DMS114 treated with DMSO at 0.1 percent for 48 hours (cell line): ENCODE data around the gene PI4KA.
"Not testable (repeated sequence)": the region's sequence is repeated elsewhere in the genome, so short reads cannot be mapped to it uniquely, and the experiment has no call there.

Experiments
- DNase-seq: peaks from one replicate; lab custom pipeline; 2025; ENCODE audit not compliant: unreplicated experiment; lab: John Stamatoyannopoulos, UW

The PI4KA gene

DNA sequence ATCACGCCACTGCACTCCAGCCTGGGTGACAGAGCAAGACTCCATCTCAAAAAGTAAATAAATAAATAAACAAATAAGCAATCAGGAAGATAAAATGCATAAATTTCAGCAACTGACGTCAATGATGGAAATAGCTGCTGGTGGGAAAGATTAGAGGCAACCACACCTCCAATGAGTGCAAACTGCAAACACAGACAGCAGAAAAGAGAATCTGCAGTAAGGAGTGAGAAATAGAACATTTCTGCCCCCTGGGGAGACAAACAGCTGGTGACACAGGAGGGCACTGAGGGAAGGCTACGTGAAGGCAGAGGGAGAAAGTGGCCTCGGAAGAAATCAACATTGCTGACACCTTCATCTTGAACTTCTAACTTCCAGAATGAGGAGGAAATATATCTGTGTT, 6.5 kb downstream of the PI4KA start:
- DNase-seq, result no peak

DNA sequence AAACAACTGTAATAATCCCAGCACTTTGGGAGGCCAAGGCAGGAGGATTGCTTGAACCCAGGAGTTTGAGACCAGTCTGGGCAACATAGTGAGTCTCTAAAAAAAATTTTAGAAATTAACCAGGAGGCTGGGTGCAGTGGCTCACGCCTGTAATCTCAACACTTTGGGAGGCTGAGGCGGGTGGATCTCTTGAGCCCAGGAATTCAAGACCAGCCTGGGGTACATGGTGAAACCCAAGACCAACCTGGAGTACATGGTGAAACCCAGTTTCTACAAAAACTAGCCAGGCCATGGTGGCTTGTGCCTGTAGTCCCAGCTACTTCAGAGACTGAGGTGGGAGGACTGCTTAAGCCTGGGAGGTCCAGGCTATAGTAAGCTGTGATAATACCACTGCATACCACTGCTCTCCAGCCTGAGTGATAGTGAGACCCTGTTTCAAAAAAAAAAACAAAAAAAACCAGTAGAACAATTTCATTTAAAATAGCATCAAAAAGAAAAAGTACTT, 11.2 kb downstream of the PI4KA start:
- DNase-seq, result no peak

DNA sequence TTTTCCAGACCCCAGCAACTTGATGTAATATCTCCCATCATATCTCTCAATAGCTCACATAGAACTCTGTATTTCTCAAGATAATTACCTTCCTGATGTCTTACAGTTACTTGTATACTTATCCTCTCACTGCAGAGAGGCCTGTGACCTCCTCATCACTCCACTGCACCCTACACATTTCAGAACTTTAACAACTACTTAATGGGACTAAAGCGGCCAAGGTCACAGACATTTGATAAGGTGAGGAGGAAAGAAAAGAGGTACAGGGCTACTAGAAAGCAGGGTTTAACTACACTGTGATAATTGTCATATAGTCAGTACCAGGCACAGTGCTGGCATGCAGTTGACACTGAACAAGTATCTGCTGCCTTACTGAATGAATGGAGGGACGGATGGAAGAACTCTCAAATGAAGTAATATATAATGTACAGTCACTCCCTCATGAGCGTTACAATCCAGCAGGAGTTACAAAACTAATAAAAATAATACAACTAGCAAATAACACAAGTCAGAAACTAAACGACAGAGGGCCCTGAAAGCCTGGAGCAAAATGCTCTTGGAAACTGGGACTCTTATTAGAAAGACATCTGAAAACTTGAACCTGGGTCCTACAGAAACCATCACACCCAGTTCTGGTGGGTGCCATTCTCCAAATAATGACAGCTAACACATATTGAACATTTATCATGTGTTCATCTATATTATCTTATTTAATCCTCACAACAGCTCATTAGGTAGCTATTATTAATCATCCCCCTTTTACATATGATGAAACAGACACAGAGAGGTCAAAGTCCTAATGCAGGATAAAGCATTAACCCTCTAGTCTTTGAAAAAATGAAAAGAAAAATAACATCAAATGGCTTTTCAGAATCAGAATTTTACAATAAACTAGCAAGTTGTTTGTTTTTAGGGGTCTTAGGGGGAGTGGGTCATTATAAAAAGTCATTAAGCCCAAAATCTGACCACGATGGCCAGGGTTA, 14.3 kb downstream of the PI4KA start:
- no peak for DNase-seq

DNA sequence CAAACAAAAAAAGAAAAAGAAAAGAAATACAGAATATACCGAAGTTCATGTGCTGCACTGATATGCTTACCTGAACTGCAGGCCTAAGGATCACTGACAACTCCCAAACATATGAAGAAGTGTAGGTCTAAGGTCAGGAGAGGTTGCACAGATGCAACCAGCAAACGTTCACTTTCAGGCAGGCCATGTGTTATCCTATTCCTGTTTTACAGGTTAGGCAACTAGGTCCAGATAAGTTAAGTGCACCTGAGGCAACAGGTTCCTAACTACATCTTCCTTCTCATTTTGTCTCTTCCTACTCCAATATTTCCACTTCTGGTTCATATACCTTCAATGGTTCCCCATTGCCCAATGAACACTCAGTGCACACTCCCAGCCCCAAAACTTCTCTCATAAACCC, 15.1 kb downstream of the PI4KA start:
- DNase-seq, result no peak

DNA sequence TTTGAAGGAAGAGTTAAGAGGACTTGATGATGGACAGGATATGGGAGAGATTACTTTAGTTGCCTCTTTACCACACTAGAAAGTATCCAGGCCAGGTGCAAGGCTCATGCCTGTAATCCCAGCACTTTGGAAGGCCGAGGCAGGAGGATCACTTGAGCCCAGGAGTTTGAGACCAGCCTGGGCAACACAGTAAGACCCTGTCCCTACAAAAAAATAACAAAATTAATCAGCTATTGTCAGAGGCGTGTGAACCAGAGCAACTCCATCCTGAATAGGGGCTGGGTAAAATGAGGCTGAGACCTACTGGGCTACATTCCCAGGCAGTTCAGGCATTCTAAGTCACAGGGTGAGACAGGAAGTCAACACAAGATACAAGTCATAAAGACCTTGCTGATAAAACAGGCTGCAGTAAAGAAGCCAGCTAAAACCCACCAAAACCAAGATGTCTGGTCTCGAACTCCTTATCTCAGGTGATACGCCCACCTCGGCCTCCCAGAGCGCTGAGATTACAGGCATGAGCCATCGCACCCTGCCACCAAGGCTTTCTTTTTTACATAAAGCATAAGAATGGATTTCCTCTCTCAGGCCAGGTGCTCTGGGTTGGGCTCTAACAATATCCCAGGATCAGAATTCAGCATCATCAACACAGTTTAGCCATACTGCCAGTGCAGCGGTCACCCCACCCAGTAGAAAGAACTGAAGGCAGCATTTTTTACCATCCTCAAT, 17.8 kb downstream of the PI4KA start:
- no peak for DNase-seq

DNA sequence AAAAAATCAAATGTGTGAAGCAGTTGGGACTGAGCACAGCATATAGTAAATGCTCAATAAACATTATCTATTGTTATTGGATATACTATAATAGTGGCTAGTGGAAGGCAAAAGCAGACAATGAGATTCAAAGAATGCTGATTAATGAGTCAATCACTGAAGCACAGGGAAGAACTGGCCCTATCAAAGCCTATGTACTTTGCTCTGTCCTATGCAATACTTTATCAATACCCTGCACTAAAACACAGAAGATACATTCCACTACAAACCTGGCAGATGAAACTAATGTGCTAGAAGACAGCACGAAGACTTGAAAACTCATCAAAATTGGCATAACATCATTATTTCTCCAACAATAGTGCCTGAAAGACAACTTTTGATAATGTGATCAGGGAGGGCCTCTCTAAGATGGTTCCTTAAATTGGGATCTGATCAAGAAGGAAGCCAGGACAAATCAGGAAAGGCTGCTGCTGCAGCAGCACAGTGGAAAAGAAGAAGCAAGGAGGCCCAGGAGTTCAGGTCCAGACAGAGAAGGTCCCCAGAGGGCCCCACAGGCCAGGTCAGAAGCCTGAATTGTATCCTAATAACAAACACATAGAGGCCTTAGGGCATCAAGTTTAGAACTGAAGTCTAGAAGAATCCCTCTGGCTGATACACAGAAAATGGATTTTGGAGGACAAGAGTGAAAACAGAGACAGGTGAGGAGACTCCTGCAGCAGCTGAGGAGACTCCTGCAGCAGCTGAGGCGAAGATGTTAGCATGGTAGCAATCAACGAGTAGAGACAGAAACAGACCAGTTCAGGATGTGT, 18.6 kb downstream of the PI4KA start:
- DNase-seq, result no peak

DNA sequence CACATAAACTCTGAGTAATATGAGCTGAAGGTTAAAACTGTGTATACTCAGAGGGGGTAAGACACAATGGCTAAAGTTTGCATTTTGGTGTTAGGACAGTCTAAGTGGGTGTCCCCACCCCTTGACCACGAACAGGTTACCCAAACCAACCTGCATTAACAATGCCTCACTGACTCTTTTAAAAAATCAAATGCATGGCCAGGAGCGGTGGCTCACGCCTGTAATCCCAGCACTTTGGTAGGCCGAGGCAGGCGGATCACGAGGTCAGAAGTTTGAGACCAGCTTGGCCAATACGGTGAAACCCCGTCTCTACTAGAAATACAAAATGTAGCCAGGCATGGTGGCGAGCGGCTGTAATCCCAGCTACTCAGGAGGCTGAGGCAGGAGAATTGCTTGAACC, 19.3 kb downstream of the PI4KA start:
- DNase-seq, result not testable (repeated sequence)

DNA sequence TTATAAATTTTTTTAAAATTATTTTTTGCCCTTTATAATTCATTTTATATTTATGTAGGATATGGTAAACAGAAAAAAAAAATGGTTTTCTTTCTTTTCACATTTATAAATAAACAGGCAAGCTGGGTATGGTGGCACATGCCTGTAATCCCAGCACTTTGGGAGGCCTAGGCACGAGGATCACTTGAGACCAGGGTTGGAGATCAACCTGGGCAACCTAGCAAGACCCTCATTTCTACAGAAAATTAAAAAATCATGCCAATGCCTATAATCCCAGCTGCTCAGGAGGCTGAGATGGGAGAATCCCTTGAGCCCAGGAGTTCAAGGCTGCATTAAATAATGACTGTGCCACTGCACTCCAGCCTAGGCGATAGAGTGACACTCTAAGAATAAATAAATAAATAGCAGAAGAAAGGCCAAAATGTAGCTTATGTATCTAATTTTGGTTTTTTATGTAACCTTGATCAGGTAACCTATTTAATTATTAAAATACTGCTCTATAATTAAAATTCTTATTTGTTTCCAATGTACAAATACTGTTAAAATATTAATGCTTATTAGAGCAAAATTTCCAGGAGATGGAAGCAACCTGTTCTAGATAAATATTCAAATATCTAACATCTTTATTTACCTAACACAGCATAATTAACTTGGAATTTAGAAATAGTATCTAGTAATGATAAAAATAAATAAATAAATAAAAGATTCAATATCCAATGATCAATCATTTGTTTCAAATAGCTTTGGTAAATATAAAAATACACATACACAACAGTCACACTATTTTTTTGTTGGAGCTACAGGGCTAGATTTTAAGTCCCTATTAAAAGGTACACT, 21.4 kb downstream of the PI4KA start:
- no peak for DNase-seq

DNA sequence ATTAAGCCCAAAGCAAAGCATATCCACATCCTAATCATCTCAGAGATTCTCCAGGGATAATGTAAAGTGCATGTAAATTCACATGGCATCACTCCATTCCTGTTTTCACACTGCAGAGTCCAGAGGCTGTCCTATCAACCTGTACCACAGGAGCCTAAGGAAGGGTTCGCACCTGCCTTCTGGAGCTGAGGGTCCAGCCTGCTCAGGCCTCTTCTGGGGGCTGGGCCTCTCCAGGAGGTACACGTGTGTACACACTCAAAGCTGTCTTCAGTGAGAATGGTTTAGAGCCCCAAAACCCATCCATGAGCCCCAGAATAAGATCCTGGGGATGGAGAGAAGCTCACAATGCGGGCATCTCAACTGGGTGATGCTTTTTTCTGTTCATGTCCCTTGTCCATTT, 23.9 kb downstream of the PI4KA start:
- no peak for DNase-seq

DNA sequence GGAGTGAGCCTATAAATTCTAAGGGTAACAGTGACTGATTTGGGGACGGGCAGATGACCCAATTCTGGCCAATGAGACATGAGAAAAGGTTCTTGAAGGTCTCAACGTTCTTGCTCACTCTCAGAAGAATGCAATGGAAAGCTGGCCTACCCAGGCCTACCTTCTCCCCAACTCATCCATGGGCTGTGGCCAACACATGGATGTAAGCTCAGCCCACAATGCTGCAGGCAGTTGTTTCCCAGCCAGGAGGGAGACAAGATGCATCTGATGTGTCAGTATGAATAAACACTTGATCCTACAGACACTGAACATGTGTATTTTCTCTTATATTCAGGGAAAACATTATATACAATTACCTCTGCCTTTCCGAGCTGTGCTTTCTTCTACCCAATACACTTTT, 24.4 kb downstream of the PI4KA start:
- DNase-seq, result no peak

DNA sequence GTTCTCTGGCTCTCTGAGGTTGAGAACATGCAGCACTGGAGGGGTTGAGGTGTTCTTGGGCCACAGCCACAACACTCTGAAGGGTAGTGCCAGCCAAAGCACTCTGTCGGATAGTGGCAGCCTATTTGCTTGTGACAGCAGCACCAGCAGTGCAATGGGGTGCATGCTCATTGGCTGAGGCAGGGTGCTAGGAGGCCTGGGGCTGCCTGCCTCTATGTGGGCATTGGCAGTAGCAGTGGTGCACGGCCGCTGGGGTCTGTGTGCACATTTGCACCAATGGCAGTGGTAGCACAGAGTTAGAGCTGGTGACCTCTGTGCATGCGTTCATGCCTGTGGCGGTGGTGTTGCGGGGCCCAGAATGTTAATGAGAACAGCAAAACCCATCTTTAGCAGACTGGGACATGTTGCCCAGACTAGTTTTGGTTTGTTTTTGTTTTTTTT, 25.4 kb downstream of the PI4KA start:
- DNase-seq, result no peak

DNA sequence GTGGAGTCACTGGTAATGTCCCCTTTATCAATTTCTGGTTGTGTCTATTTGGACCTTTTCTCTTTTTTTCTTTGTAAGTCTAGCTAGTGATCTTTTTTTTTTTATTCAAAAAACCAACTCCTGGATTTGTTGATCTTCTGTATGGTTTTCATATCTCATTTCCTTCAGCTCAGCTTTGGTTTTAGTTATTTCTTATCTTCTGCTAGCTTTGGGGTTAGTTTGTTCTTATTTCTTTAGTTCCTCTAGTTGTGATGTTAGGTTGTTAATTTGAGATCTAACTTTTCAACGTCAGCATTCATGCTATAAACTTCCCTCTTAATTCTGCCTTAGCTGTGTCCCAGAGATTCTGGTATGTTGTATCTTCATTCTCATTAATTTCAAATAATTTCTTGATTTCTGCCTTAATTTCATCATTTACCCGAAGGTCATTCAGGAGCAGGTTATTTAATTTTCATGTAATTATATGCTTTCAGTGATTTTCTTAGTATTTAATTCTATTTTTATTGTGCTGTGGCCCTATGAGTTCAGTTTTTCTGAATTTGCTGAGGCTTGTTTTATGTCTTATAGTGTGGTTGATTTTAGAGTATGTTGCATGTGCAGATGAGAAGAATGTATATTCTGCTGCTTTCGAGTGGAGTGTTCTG, 29.0 kb downstream of the PI4KA start:
- DNase-seq, result no peak

DNA sequence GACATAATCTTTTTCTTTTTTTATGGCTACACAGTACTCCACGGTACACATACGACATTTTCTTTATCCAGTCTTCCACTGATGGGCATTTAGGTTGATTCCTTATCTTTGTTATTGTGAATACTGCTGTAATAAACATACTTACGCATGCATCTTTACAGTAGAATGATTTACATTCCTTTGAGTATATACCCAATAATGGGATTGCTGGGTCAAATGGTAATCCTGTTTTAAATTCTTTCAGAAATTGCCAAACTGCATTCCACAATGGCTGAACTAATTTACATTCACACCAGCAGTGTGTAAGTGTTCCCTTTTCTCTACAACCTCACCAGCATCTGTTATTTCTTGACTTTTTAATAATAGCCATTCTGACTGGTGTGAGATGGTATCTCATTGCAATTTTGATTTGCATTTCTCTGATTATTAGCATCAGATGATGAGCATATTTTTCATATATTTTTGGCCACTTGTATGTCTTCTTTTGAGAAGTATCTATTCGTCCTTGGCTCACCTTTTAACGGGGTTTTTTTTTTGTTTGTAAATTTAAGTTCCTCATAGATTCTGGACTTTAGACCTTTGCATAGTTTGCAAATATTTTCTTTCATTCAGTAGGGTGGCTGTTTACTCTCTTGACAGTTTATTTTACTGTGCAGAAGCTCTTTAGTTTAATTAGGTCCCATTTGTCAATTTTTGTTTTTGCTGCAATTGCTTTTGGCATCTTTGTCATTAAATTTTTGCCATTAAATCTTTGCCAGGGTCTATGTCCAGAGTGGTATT, 32.0 kb downstream of the PI4KA start:
- DNase-seq, result not testable (repeated sequence)

DNA sequence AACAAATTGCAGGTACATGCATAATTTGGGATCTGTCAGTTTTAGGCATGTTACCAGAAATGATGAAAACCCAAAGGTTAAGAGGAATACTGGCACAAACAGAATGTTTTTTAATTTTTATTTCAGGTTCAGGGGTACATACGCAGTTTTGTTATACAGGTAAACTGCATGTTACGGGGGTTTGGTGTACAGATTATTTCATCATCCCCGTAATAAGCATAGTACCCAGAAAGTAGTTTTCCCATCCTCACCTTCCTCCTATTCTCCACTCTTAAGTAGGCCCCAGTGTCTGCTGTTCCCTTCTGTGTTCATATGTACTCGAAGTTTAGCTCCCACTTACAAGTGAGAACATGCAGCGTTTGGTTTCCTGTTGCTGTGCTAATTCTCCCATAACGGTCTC, 33.0 kb downstream of the PI4KA start:
- DNase-seq, result no peak

DNA sequence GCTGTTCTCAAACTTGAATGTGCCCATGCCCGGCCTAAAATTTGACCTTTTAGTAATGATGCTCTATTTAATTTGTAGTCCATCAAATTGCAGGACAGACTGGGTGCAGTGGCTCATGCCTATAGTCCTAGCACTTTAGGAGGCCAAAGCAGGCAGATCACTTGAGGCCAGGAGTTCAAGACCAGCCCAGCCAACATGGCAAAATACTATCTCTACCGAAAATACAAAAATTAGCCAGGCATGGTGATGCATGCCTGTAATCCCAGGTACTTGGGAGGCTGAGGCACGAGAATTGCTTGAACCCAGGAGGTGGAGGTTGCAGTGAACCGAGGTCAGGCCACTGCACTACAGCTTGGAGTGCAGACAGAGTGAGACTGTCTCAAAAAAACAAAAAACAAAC, 33.4 kb downstream of the PI4KA start:
- DNase-seq, result not testable (repeated sequence)

DNA sequence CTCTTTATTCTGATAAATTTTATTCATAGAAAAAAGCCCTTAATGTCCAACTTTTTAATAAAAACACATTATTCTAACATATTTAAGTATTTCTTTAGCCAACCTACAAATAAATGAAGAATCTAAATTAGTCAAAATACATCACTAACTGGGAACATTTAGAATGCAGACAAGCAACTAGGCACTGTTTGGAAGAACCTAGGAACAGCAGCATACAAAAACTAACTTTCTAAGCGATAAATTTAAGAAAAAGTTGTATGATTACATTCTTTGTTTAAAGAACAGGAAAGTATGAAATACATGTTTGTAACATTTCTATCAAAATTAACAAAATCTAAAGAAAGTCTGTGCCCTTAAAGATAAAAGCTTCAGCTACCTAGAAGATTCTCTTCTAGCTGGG, 35.3 kb downstream of the PI4KA start:
- no peak for DNase-seq

DNA sequence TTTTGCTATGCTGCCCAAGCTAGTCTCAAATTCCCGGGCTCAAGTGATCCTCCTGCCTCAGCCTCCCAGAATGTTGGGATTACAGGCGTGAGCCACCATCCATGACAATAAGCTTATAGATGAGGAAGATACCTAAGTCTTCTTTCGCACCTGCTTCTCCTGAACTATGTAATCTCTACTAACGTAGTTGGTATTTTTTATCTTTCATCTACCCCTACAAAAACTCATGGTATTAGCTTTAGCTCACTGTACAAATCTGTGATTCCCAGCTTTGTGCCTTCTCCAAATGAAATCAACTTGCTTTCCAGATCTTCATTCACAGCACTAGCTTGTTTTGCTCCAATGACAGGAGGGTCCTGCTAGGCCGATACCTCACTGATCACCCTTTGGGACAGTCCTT, 36.4 kb downstream of the PI4KA start:
- DNase-seq, result no peak

DNA sequence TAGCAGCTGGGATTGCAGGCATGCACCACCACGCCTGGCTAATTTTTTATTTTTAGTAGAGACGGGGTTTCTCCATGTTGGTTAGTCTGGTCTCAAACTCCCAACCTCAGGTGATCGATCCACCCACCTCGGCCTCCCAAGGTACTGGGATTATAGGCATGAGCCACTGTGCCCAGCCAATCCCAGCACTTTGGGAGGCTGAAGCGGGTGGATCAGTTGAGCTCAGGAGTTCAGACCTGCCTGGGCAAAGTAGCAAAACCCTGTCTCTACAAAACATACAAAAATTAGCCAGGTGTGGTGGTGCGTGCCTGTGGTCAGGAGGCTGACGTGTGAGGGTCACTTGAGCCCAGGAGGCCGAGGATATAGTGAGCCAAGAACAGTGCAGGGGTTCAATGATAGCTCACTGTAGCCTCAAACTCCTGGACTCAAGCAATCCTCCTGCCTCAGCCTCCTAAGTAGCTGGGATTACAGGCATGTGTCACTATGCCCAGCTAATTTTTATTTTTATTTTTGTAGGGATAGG, 36.8 kb downstream of the PI4KA start:
- DNase-seq, result not testable (repeated sequence)

DNA sequence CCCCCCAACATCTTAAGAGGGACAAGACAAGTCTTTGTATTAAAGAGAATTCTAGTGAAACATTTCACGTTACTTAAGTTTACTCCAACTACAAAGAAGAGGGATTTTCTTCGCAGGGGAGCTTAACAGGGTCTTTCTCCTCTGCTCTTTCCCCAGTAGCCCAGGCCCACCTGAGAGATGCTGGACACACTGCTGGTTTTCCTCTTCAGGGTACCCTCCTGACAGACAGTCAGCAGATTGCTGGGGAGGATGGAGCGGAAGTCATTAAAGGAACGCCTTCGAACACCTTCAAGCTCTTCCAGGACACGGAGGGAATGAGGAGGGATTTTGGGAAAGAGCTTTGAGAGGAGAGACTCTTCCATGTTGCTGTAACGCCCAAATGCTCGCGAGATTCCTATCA, 39.1 kb downstream of the PI4KA start:
- no peak for DNase-seq
